Measurements from ENCODE around the gene ZFX.

ZFX gene

DNA sequence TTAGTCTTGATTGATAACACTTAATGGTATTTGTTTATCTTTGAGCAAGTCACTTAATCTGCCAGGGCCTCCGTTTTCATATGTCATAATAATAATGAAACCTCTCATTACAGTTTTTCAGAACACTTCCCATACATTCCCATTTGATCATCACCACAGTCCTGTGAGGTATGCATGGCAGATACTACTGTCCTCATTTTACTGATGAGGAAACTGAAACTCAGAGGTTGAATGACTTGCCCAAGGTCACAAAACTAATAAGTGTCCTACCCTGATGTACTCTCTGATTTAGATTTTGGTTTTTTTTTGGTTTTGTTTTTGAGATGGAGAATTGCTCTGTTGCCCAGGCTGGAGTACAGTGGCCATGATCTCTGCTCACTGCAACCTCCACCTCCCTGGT is 25.7 kb downstream of the ZFX start:
- DNase-seq (ENCODE audit: low spot score): no peak
- TF ChIP-seq, protein P1, sequence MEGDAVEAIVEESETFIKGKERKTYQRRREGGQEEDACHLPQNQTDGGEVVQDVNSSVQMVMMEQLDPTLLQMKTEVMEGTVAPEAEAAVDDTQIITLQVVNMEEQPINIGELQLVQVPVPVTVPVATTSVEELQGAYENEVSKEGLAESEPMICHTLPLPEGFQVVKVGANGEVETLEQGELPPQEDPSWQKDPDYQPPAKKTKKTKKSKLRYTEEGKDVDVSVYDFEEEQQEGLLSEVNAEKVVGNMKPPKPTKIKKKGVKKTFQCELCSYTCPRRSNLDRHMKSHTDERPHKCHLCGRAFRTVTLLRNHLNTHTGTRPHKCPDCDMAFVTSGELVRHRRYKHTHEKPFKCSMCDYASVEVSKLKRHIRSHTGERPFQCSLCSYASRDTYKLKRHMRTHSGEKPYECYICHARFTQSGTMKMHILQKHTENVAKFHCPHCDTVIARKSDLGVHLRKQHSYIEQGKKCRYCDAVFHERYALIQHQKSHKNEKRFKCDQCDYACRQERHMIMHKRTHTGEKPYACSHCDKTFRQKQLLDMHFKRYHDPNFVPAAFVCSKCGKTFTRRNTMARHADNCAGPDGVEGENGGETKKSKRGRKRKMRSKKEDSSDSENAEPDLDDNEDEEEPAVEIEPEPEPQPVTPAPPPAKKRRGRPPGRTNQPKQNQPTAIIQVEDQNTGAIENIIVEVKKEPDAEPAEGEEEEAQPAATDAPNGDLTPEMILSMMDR (IDR thresholded peaks at IDR 0.05; ENCODE audit: extremely low read depth, insufficient read depth, missing control alignments): no peak
- in situ Hi-C loops (cut with MboI; ENCODE audit: low pct_unique_long_range_greater_than_20kb, low sequenced_read_pairs, unreplicated experiment): no loop called here

DNA sequence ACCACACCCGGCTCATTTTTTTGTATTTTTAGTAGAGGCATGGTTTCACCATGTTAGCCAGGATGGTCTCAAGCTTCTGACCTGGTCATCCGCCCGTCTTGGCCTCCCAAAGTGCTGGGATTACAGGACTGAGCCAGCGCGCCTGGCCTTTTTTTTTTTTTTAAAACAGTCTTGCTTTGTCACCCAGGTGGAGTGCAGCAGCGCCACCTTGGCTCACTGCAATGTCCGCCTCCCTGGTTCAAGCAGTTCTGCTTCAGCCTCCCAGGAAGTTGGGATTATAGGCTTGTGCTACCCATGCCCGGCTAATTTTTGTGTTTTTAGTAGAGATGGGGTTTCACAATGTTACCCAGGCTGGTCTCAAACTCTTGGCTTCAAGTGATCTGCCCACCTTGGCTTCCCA is 28.9 kb downstream of the ZFX start:
- in situ Hi-C loops (cut with MboI; ENCODE audit: low pct_unique_long_range_greater_than_20kb, low sequenced_read_pairs, unreplicated experiment): no loop called here
- TF ChIP-seq, protein P1 (IDR thresholded peaks at IDR 0.05; ENCODE audit: extremely low read depth, insufficient read depth, missing control alignments): no peak
- DNase-seq (ENCODE audit: low spot score): no peak

DNA sequence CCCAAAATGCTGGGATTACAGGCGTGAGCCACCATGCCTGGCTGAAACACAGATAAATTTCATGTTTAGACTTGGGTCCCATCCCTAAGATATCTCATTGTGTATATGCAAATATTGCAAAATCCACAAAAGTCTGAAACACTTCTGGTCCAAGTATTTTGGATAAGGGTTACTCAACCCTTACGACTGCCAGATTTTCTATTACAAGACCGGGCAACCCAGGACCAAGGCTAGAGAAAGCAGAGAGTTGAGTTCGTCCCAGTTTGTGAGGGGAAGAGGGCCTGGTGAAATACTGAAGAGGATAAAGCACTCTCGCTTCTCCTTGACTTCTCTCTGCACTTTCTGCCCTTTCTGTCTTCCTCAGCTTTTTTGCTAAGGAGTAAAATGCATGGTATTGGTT is 34.5 kb downstream of the ZFX start:
- DNase-seq (ENCODE audit: low spot score): no peak
- in situ Hi-C loops (cut with MboI; ENCODE audit: low pct_unique_long_range_greater_than_20kb, low sequenced_read_pairs, unreplicated experiment): no loop called here
- TF ChIP-seq, protein P1 (IDR thresholded peaks at IDR 0.05; ENCODE audit: extremely low read depth, insufficient read depth, missing control alignments): no peak

DNA sequence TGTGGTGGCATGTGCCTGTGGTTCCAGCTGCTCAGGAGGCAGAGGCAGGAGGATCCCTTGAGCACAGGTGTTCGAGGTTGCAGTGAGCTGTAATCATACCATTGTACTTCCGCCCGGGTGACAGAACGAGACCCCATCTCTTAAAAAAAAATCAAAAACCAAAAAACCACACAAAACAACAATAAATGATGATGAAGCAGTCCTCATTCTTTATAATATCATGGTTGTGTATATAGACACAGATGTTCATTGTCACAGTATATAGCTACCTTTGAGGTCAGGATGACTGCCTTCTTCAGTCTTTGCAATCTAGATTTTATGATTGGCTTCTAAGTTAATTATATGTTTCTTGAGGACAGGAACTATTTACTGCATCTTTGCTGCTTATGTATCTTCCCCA is 37.0 kb downstream of the ZFX start:
- TF ChIP-seq, protein P1 (IDR thresholded peaks at IDR 0.05; ENCODE audit: extremely low read depth, insufficient read depth, missing control alignments): no peak
- no peak for DNase-seq (ENCODE audit: low spot score)
- in situ Hi-C loops (cut with MboI; ENCODE audit: low pct_unique_long_range_greater_than_20kb, low sequenced_read_pairs, unreplicated experiment): no loop called here

DNA sequence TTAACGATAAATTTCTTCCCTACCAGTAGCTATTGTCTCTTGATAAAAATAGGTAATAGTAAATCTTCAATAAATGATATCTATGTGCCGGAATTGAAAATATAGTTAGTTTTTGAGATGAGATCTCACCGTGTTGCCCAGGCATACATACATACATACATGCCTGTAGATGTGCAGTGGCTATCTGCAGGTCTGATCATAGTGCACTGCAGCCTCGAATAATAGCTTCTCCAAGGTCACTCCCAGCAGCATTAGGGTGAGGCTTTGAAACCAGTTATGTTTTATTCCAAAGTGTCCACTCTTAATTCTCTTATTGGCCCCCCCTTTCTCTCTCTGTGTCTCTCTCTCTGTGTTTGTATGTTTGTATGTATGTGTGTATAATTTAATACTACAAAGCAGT is 37.5 kb downstream of the ZFX start:
- DNase-seq (ENCODE audit: low spot score): no peak
- TF ChIP-seq, protein P1 (IDR thresholded peaks at IDR 0.05; ENCODE audit: extremely low read depth, insufficient read depth, missing control alignments): no peak
- in situ Hi-C loops (cut with MboI; ENCODE audit: low pct_unique_long_range_greater_than_20kb, low sequenced_read_pairs, unreplicated experiment): no loop called here

DNA sequence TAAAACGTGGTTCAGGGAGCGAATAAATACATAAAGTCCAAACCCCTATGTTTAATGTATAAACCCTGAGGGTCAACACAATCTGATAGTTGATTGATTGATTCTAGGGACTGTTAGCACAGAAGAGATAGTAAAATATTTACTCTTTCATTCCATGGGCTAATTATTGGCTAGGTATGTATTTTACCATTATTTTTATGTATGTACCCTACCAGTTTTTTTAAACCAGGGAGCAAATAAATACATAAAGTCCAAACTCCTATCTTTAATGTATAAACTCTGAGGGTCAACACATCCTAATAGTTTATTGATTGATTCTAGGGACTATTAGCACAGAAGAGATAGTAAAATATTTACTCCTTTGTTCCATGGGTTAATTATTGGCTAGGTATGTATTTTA is 40.0 kb downstream of the ZFX start:
- TF ChIP-seq, protein P1 (IDR thresholded peaks at IDR 0.05; ENCODE audit: extremely low read depth, insufficient read depth, missing control alignments): no peak
- DNase-seq (ENCODE audit: low spot score): no peak
- in situ Hi-C loops (cut with MboI; ENCODE audit: low pct_unique_long_range_greater_than_20kb, low sequenced_read_pairs, unreplicated experiment): no loop called here

Measured in GM13977 (cell line).